AG09319 (cell line): ENCODE measurements around the gene PTPN7.
A peak's percentile ranks its signal among the peaks of the same experiment; 100 is the strongest.
"Not testable (repeated sequence)": the region's sequence is repeated elsewhere in the genome, so short reads cannot be mapped to it uniquely, and the experiment has no call there.

Experiments used
- DNase-seq: peaks from one replicate; pipeline ENCODE4 v3.0.0-alpha.2; 2010; ENCODE audit warnings: low read depth; ENCODE audit errors: extremely low read depth
- CTCF ChIP-seq: IDR thresholded peaks from 2 replicates; pipeline ENCODE4 v1.5.1; 2011; ENCODE audit warnings: low read depth, mild to moderate bottlenecking, inconsistent platforms, low read length, moderate library complexity

The PTPN7 gene

DNA sequence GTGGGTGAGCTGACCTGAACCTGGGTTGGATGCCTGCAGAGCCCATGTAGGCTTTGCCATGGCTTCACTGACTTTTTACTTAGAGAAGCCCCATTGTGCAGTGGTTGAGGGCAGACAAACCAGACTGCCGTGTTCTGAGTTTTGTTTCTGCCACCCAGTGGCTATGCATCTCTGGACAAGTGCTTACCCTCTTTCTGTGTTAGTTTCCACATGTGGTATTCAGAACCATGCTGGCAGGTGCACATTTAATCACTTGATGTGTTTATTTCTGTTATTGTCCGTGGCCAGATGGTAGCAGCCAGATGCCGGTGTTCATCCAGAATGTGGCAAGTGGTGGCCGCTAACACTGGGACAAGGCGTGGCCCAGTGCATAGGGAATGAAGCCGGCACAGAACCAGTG is 10.3 kb upstream of the PTPN7 start:
- no peak for TF ChIP-seq CTCF
- DNase-seq: no peak

GRCh38 chr1:202168861-202169260 is 8.5 kb upstream of the PTPN7 start:
- no peak for DNase-seq
- no peak for TF ChIP-seq CTCF

- DNase-seq: peak; percentile 28
- no peak for TF ChIP-seq CTCF
Measured at GRCh38 chr1:202167708-202168415, 7.5 kb upstream of the PTPN7 start.

DNA sequence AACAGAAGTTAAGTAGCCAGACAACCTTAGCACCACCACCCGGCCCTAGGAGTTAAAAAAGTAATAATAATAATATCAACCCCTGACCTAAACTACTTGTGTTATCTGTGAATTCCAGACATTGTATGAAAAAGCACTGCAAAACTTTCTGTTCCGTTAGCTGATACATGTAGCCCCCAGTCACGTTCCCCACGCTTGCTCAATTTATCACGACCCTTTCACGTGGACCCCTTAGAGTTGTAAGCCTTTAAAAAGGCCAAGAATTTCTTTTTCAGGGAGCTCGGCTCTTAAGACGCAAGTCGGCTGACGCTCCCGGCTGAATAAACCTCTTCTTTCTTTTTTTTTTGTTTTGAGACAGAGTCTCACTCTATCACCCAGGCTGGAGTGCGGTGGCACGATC is 6.7 kb upstream of the PTPN7 start:
- DNase-seq: not testable (repeated sequence)

DNA sequence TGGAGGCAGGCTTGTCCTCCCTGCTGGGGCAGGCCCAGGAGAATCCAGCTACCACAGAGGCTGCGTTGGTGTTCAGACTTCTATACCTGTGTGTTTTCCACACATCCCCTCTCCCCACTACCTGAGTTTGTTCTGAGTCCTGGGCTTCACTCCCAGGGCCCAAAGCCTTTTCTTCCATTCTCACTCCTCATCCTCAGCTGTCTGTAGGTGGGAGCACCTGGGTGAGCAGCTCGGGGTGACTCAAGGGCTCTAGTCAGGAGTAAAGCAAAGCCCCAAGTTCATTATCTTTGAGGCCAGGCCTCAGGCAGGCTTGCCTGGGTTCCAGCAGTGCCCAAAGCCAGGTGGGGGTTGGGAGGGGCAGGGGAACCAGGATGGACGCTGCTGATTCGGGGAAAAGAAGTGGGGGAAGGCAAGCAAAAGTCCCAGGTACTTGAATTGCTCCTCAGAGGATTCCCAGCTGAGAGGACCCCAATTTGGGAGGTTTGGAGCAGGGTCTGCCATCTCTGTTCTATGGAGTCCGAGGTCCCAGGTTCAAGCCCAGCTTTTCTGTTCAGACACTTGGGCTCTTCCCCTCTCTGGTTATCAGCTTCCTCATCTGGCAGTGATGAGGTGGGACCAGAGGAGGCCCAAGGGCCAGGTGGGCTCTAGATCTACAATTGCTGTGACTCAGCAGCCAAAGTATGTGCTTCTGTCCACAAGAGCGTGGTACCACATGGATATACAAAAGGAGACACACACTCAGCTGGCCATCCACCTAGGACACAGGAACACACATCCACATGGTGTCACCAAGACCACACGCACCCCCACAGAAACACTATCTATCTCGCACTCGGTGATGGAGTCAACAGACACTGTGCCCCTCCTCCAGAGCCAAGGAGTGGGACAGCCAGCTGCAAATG is 5.8 kb upstream of the PTPN7 start:
- no peak for TF ChIP-seq CTCF
- no peak for DNase-seq

DNA sequence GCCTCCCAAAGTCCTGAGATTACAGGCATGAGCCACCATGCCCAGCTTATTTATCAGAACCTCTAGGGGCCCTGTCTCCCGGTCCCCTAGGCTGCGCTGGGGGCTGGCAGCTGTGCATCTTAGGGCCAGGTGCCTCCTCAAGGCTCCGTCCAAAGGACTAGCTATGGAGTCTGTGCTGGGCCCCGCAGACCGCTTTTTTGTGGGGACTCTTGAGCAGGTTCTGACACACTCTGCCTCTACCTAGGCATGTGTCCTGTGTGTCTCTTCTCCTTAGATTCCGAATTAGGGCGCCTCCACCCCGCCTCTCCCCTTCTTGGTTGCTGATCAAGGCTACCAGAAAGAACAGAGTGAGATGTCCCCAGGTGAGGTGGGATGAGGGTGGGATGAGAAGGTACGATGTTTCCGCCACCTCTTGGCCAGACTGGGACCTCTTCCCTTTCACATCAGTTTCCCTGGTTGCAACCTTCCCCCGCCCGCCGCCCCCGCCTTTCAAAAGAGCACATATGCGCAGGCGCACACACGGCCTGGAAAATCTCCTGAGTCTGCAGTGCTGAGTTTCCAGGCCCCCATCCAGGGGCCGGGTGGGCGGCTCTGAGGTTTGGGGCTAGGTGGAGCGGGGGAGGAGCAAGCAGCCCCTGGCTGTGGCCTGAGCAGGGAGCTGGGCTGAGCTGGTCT is 5.0 kb upstream of the PTPN7 start:
- no peak for DNase-seq

More for the DNA sequence above, 5.0 kb upstream of the PTPN7 start:
- no peak for TF ChIP-seq CTCF
